ENCODE measurements around the gene ARL3. TPM values are rescaled to one million over a fixed set of nuclear protein-coding genes. Genes with fewer than 3 reads are reported as not detected.

The ARL3 gene
- total RNA-seq, 1 donor from 2014 or later: 18.2 TPM

DNA sequence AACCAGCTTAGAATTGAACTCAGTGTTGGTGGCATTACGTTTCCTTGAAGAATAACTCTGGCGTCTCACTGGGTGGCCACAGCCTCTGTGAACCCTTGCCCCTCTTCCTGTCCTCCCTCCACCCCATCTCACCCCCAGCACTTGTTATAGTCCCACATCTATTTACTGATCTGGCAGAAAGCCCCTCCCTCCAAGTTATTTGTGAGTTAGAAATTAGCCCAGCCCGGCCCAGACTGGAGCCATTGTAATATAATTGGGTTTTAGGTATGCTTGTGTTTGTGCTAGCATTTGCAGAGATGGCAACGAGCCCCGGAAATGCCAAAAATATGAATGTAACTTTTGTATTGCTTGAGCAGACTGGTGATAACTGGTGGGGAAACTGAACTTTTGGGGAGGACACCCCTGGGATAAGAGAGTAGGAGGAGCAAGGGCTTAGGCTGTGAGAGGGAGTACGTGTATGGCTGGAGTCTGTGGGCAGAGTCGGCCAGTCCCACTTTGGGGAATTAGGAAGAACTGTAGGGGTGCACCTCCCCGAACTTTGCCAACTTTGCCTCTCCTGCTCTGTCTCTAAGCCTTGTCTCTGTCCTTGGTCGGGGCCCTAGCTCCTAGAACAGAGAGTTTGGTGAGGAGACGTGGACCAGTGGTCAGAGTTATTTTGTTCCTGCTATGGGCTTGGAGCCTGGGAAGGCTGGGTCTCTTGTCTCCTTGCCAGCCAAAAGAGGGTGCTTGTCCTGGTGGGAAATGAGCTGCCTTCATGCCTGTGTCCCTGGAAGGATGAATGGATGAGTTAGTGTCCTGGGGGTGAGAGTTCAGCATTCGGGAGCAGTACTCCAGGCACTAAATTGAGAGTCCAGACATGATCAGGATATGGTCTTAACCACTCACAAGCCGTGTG lies 89.2 kb downstream of the ARL3 start:
- Mint-ChIP-seq H3K9me3 (ENCODE audit: unreplicated experiment) (no peaks in the 10 kb centered on the region), H3K27ac (ENCODE audit: unreplicated experiment) (peak overlapping the region; percentile 48), H3K27me3 (ENCODE audit: low read depth, unreplicated experiment) (no peaks in the 10 kb centered on the region), H3K4me3 (ENCODE audit: unreplicated experiment) (no peak overlapping the region), H3K4me1 (ENCODE audit: low read depth, unreplicated experiment) (peaks cover 59% of the 10 kb centered on the region), H3K36me3 (ENCODE audit: low read depth, unreplicated experiment) (peaks cover 6% of the 10 kb centered on the region)
- H3K9ac ChIP-seq (ENCODE audit: low read length): no peak overlapping the region
- TF ChIP-seq, protein P1, sequence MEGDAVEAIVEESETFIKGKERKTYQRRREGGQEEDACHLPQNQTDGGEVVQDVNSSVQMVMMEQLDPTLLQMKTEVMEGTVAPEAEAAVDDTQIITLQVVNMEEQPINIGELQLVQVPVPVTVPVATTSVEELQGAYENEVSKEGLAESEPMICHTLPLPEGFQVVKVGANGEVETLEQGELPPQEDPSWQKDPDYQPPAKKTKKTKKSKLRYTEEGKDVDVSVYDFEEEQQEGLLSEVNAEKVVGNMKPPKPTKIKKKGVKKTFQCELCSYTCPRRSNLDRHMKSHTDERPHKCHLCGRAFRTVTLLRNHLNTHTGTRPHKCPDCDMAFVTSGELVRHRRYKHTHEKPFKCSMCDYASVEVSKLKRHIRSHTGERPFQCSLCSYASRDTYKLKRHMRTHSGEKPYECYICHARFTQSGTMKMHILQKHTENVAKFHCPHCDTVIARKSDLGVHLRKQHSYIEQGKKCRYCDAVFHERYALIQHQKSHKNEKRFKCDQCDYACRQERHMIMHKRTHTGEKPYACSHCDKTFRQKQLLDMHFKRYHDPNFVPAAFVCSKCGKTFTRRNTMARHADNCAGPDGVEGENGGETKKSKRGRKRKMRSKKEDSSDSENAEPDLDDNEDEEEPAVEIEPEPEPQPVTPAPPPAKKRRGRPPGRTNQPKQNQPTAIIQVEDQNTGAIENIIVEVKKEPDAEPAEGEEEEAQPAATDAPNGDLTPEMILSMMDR (IDR thresholded peaks at IDR 0.05; ENCODE audit: insufficient read depth, low read depth, low read length): no peak
- no peak for TF ChIP-seq EZH2 (IDR thresholded peaks at IDR 0.05; ENCODE audit: insufficient read depth, low read length)
- FAIRE-seq: no peak
- no peak overlapping the region for H3K4me3 ChIP-seq (ENCODE audit: insufficient read depth, low read depth, low read length)
- H2AFZ ChIP-seq (ENCODE audit: low read depth, low read length): no peak overlapping the region
- peaks cover 57% of the 10 kb centered on the region for H3K4me1 ChIP-seq (ENCODE audit: insufficient read depth, low read length)
- DNase-seq (ENCODE audit: low read depth): no peak
- H3K27me3 ChIP-seq (ENCODE audit: insufficient read depth, low read length): no peaks in the 10 kb centered on the region
- no peaks in the 10 kb centered on the region for H3K79me2 ChIP-seq (ENCODE audit: insufficient read depth, low read length)
- H3K9me3 ChIP-seq (ENCODE audit: insufficient read depth, low read depth, low read length): peaks cover 4% of the 10 kb centered on the region
- H3K27ac ChIP-seq (ENCODE audit: low read depth, low read length): no peak overlapping the region
- no peaks in the 10 kb centered on the region for H3K36me3 ChIP-seq (ENCODE audit: insufficient read depth, low read length)
- no peak overlapping the region for H3K4me2 ChIP-seq (ENCODE audit: low read length)
- H4K20me1 ChIP-seq (ENCODE audit: insufficient read depth, low read length): no peaks in the 10 kb centered on the region

DNA sequence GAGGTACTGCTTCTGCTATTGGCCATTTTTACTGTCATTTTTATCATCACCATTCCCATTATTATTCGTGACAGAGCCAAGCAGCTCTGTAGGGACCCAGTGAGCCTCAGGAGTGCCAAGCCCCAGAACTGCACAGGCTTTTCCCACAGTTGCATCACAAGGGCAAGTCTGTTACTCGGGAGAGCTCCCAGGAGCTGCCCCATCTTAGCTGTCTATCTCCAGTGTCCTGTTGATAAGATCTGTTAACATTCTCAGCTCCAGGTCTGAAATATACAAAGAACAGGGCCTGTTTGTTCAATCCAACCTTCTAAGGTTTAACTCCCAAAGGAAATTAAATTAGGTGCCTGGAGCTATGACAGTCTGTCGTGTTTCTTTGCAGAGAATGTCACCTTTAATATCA lies 90.1 kb downstream of the ARL3 start:
- Mint-ChIP-seq H3K36me3 (ENCODE audit: low read depth, unreplicated experiment) (peaks cover 6% of the 10 kb centered on the region), H3K4me1 (ENCODE audit: low read depth, unreplicated experiment) (peaks cover 54% of the 10 kb centered on the region), H3K9me3 (ENCODE audit: unreplicated experiment) (no peaks in the 10 kb centered on the region), H3K27ac (ENCODE audit: unreplicated experiment) (no peak overlapping the region), H3K4me3 (ENCODE audit: unreplicated experiment) (no peak overlapping the region), H3K27me3 (ENCODE audit: low read depth, unreplicated experiment) (no peaks in the 10 kb centered on the region)
- Histone ChIP-seq H3K27me3 (ENCODE audit: insufficient read depth, low read length) (no peaks in the 10 kb centered on the region), H4K20me1 (ENCODE audit: insufficient read depth, low read length) (no peaks in the 10 kb centered on the region), H3K4me2 (ENCODE audit: low read length) (no peak overlapping the region), H3K9ac (ENCODE audit: low read length) (no peak overlapping the region), H3K4me3 (ENCODE audit: insufficient read depth, low read depth, low read length) (no peak overlapping the region), H3K9me3 (ENCODE audit: insufficient read depth, low read depth, low read length) (peaks cover 4% of the 10 kb centered on the region), H3K27ac (ENCODE audit: low read depth, low read length) (no peak overlapping the region), H3K79me2 (ENCODE audit: insufficient read depth, low read length) (no peaks in the 10 kb centered on the region), H2AFZ (ENCODE audit: low read depth, low read length) (no peak overlapping the region), H3K36me3 (ENCODE audit: insufficient read depth, low read length) (no peaks in the 10 kb centered on the region), H3K4me1 (ENCODE audit: insufficient read depth, low read length) (peaks cover 57% of the 10 kb centered on the region)
- no peak for FAIRE-seq
- DNase-seq (ENCODE audit: low read depth): no peak
- no peak for TF ChIP-seq EZH2 (IDR thresholded peaks at IDR 0.05; ENCODE audit: insufficient read depth, low read length)
- TF ChIP-seq, protein P1 (IDR thresholded peaks at IDR 0.05; ENCODE audit: insufficient read depth, low read depth, low read length): no peak

Other genes with a start within 250 kb of the ARL3 start
- 145 and 155 TPM in 2 replicates for gene ACTR1A, start 211.7 kb downstream of the ARL3 start, total RNA-seq
- gene SUFU, start 210.4 kb downstream of the ARL3 start, total RNA-seq: 25.8 and 26.2 TPM in 2 replicates
- 103 and 117 TPM in 2 replicates for gene TRIM8, start 69.9 kb downstream of the ARL3 start, total RNA-seq
- 8.4 and 9.1 TPM in 2 replicates for gene SFXN2, start 239 bp upstream of the ARL3 start, total RNA-seq
- gene WBP1L, start 29.6 kb upstream of the ARL3 start, total RNA-seq: 73.6 and 75.7 TPM in 2 replicates
- not detected in 2 replicates for gene CYP17A1, start 123.0 kb upstream of the ARL3 start, total RNA-seq
- gene BORCS7, start 139.9 kb upstream of the ARL3 start, total RNA-seq: 10.9 and 11.3 TPM in 2 replicates
- gene AS3MT, start 155.1 kb upstream of the ARL3 start, total RNA-seq: 0.34 and 0.64 TPM in 2 replicates
- gene CNNM2, start 203.9 kb upstream of the ARL3 start, total RNA-seq: 9.9 and 10.6 TPM in 2 replicates

Measured in astrocyte (in vitro differentiated cells and primary cell).